ENCODE results near the gene SLC48A1. TPM values are rescaled to one million over a fixed set of nuclear protein-coding genes. Genes with fewer than 3 reads are reported as not detected.

The SLC48A1 gene
- total and polyA plus RNA-seq, 12 donors = 12.6 to 31.9 (median 22.1) TPM

- Histone ChIP-seq H3K4me1 (peaks cover under 1 to 44% (median 5%) of the 10 kb centered on the region in 9 donors), H3K4me3 (no peak overlapping the region), H3K27me3 (no peaks in the 10 kb centered on the region), H3K27ac (peak overlapping the region in 3 of 10 donors; percentile 9 to 64 (median 18)), H3K36me3 (peaks cover 0 to 90% (median 62%) of the 10 kb centered on the region in 9 donors), H3K9me3 (no peaks in the 10 kb centered on the region)
- ATAC-seq (no peak), DNase-seq (no peak)
- TF ChIP-seq, protein P1, sequence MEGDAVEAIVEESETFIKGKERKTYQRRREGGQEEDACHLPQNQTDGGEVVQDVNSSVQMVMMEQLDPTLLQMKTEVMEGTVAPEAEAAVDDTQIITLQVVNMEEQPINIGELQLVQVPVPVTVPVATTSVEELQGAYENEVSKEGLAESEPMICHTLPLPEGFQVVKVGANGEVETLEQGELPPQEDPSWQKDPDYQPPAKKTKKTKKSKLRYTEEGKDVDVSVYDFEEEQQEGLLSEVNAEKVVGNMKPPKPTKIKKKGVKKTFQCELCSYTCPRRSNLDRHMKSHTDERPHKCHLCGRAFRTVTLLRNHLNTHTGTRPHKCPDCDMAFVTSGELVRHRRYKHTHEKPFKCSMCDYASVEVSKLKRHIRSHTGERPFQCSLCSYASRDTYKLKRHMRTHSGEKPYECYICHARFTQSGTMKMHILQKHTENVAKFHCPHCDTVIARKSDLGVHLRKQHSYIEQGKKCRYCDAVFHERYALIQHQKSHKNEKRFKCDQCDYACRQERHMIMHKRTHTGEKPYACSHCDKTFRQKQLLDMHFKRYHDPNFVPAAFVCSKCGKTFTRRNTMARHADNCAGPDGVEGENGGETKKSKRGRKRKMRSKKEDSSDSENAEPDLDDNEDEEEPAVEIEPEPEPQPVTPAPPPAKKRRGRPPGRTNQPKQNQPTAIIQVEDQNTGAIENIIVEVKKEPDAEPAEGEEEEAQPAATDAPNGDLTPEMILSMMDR (IDR thresholded peaks at IDR 0.05) = no peak
- WGBS, 2 donors = 84 to 86% methylated on average over 20 of the region's 20 CpGs
- intact Hi-C loops (cut with DNase I) = loop anchor here in 3 of 10 donors (5.0 kb wide), 2 partner anchors 33 to 53 kb away; partner anchors contain the start of gene HDAC7 (in 1 of the 3)
These were observed 11.1 kb downstream of the SLC48A1 start for GRCh38 chr12:47783821-47784819.

- Histone ChIP-seq H3K27me3 (no peaks in the 10 kb centered on the region), H3K27ac (peak overlapping the region in 1 of 10 donors; percentile 64), H3K4me1 (peaks cover 0 to 32% (median 3%) of the 10 kb centered on the region in 9 donors), H3K9me3 (no peaks in the 10 kb centered on the region), H3K36me3 (peaks cover 0 to 98% (median 74%) of the 10 kb centered on the region in 9 donors), H3K4me3 (no peak overlapping the region)
- TF ChIP-seq, protein P1 (IDR thresholded peaks at IDR 0.05) = no peak
- ATAC-seq (no peak), DNase-seq (peak in 1 of 2 donors; percentile 7)
- 84 to 85% methylated on average over 15 of the region's 15 CpGs for WGBS, 2 donors
- intact Hi-C loops (cut with DNase I) = no loop called here
These were observed 12.2 kb downstream of the SLC48A1 start for GRCh38 chr12:47785036-47785886.

DNA sequence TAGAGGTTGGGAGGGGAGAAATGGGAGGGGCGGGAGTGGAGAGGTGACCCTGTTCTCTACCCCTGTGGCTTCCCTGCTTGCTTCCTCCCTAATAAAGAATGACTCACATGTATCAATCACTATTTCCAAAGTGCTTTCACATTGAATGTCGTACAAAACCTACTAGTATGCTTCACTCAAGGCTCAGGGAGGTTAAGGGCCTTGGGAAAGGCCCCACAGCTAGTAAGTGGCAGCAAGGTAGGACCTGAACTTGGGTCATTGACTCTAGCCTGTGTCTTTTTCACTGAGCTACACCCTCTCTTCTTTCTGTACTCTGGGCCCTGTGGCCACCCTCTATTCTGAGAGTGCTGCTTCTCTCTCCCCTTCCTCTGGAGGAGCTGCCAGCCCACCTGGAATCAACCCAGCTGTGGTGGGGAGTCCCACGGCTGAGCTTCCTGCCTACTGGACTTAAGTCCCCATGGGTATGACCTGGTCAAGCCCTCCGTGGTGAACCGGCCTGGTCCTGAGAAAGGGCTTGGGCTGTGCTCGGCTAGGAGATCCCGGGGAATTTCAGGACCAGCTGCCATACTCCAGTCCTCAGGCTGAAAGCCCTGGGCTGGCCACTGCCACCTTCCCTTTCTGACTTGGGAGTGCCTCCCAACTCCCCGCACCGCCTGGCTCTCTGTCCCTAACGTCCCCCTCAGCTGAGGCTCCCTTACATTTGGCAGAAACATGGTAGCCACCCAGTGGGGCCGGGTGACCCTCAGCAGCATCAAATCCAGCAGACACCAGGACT, 13.0 kb downstream of the SLC48A1 start:
- TF ChIP-seq, protein P1 (IDR thresholded peaks at IDR 0.05) = no peak
- WGBS, 2 donors = 69 to 78% methylated on average over 11 of the region's 11 CpGs
- Histone ChIP-seq H3K9me3 (no peaks in the 10 kb centered on the region), H3K4me3 (no peak overlapping the region), H3K27me3 (no peaks in the 10 kb centered on the region), H3K4me1 (peaks cover 0 to 32% (median 3%) of the 10 kb centered on the region in 9 donors), H3K27ac (peak overlapping the region in 5 of 10 donors; percentile 20 to 65 (median 25)), H3K36me3 (peaks cover 0 to 100% (median 82%) of the 10 kb centered on the region in 9 donors)
- no peak for ATAC-seq
- peak in 1 of 2 donors; percentile 14 for DNase-seq
- intact Hi-C loops (cut with DNase I) = no loop called here

All from heart right ventricle (tissue), 16 donors.